ENCODE data around the gene KIF5B.

GRCh38 chr10:32028710-32029109, 27.5 kb downstream of the KIF5B start:
- TF ChIP-seq CTCF (IDR thresholded peaks at IDR 0.05; ENCODE audit: extremely low read depth in 1 of 2, insufficient read depth in 1 of 2, low read depth in 1 of 2, low read length in 2 of 2): no peak
- no peak for TF ChIP-seq POLR2A (IDR thresholded peaks at IDR 0.05; ENCODE audit: low read depth, low read length)
- TF ChIP-seq EZH2 (IDR thresholded peaks at IDR 0.05; ENCODE audit: borderline replicate concordance, low read depth, low read length, severe bottlenecking): no peak
- TF ChIP-seq POLR2AphosphoS5 (IDR thresholded peaks at IDR 0.05; ENCODE audit: insufficient read depth, low read depth, low read length): no peak
- no peak for TF ChIP-seq MAX (IDR thresholded peaks at IDR 0.05; ENCODE audit: insufficient read depth, insufficient read length)
- no peak for TF ChIP-seq JUN (IDR thresholded peaks at IDR 0.05; ENCODE audit: borderline replicate concordance, insufficient read depth, insufficient read length, low read depth)
- no peak for TF ChIP-seq MYC (IDR thresholded peaks at IDR 0.05; ENCODE audit: low read depth, low read length)
- no peak for TF ChIP-seq GATA2 (IDR thresholded peaks at IDR 0.05; ENCODE audit: insufficient read depth, insufficient read length, low read depth, low read length)
- TF ChIP-seq FOS (IDR thresholded peaks at IDR 0.05; ENCODE audit: borderline replicate concordance, insufficient read depth, low read length): no peak
